GM18858 (cell line): ENCODE measurements around the gene DAO.
"Not testable (repeated sequence)": the region's sequence is repeated elsewhere in the genome, so short reads cannot be mapped to it uniquely, and the experiment has no call there.

Experiments
- ATAC-seq: cut with Tn5 transposase; IDR thresholded peaks from one replicate; pipeline ENCODE4 v1.9.1; 2021; ENCODE audit not compliant: unreplicated experiment

The DAO gene

GRCh38 chr12:108879615-108880254, at the start of gene DAO:
Gene DAO, plus strand, starts transcription at chr12:108880092. Its CDS starts 4,915 bp downstream, at chr12:108885007.
- no peak for ATAC-seq

GRCh38 chr12:108831309-108831991, 48.4 kb upstream of the DAO start:
- ATAC-seq: peak; percentile 52

- ATAC-seq: no peak
Observed at GRCh38 chr12:108832208-108832607, 47.7 kb upstream of the DAO start.

- no peak for ATAC-seq
Observed at GRCh38 chr12:108832730-108833354, 47.0 kb upstream of the DAO start.

- ATAC-seq: no peak
Observed at GRCh38 chr12:108833355-108833733, 46.5 kb upstream of the DAO start.

- no peak for ATAC-seq
Observed at GRCh38 chr12:108833757-108834472, 46.0 kb upstream of the DAO start.

GRCh38 chr12:108835860-108836634, 43.8 kb upstream of the DAO start:
- no peak for ATAC-seq

- ATAC-seq: no peak
Observed at GRCh38 chr12:108837239-108837638, 42.7 kb upstream of the DAO start.

- ATAC-seq: no peak
Observed at GRCh38 chr12:108837680-108838079, 42.2 kb upstream of the DAO start.

GRCh38 chr12:108838194-108839017, 41.5 kb upstream of the DAO start:
- peak; percentile 97 for ATAC-seq

GRCh38 chr12:108839018-108839889, 40.6 kb upstream of the DAO start:
- no peak for ATAC-seq

GRCh38 chr12:108839890-108840230, 40.0 kb upstream of the DAO start:
- ATAC-seq: no peak

GRCh38 chr12:108840605-108841332, 39.1 kb upstream of the DAO start:
- no peak for ATAC-seq

GRCh38 chr12:108841825-108842224, 38.1 kb upstream of the DAO start:
- not testable (repeated sequence) for ATAC-seq

GRCh38 chr12:108842361-108842760, 37.5 kb upstream of the DAO start:
- no peak for ATAC-seq

GRCh38 chr12:108843187-108843586, 36.7 kb upstream of the DAO start:
- no peak for ATAC-seq

GRCh38 chr12:108845696-108846095, 34.2 kb upstream of the DAO start:
- no peak for ATAC-seq

GRCh38 chr12:108846290-108846701, 33.6 kb upstream of the DAO start:
- no peak for ATAC-seq
